ENCODE results near the gene PCDHA1. TPM values are rescaled to one million over a fixed set of nuclear protein-coding genes. Genes with fewer than 3 reads are reported as not detected.

PCDHA1 gene
- 5.3 and 10.1 TPM in 2 replicates for polyA plus RNA-seq

DNA sequence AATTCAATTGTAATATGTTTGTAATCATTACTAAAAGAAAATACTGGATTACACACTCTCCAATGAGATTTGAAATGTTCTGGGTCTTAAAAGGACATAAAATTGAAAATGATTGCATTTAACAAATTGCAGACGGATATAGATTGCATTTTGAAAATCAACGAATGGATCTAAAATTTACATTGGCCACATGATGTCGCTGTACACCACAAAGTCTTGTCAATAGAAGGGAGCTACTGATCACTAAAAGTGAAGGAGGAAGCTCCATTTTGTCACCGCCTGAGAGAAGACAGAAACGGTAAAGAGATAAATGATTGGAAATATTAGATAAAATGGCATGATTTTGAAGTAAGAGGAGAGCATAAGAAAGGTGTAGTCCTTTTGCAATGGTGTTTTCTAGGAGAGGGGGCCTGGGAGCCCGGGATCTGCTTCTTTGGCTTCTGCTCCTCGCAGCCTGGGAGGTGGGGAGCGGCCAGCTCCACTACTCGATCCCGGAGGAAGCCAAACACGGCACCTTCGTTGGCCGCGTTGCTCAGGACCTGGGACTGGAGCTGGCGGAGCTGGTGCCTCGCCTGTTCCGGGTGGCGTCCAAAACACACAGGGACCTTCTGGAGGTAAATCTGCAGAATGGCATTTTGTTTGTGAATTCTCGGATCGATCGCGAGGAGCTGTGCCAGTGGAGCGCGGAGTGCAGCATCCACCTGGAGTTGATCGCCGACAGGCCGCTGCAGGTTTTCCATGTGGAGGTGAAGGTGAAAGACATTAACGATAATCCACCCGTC, at the start of gene PCDHA1:
PCDHA1 (plus strand) TSS at position 236 of the 782 bp plus-strand sequence.

DNA sequence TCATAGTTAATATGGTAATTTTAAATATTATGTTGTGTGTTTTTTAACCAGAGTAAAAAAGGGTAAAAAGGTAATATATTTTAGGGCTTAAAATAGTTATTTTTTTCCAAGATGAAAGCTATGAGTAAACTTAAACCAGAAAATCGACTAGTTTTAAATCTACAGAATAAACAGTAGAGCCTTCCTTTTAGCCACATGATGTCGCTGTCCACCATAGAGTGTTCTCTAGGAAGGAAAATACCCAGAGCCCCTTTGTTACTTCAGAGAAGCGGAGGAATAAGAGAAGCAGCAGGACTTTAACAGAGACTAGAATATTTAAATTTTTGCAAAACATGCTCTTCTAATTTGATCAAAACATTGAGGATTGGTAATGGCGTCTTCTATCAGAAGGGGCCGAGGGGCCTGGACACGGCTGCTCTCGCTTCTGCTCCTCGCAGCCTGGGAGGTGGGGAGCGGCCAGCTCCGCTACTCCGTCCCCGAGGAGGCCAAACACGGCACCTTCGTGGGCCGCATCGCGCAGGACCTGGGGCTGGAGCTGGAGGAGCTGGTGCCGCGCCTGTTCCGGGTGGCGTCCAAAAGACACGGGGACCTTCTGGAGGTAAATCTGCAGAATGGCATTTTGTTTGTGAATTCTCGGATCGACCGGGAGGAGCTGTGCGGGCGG, 8.8 kb downstream of the PCDHA1 start, which contains the start of gene PCDHA2:
PCDHA2 (plus strand) TSS at position 258 of the 664 bp plus-strand sequence.

GRCh38 chr5:140800816-140801493, 15.0 kb downstream of the PCDHA1 start, which contains the start of gene PCDHA3:
TSS of gene PCDHA3 (plus strand) at chr5:140801057.

DNA sequence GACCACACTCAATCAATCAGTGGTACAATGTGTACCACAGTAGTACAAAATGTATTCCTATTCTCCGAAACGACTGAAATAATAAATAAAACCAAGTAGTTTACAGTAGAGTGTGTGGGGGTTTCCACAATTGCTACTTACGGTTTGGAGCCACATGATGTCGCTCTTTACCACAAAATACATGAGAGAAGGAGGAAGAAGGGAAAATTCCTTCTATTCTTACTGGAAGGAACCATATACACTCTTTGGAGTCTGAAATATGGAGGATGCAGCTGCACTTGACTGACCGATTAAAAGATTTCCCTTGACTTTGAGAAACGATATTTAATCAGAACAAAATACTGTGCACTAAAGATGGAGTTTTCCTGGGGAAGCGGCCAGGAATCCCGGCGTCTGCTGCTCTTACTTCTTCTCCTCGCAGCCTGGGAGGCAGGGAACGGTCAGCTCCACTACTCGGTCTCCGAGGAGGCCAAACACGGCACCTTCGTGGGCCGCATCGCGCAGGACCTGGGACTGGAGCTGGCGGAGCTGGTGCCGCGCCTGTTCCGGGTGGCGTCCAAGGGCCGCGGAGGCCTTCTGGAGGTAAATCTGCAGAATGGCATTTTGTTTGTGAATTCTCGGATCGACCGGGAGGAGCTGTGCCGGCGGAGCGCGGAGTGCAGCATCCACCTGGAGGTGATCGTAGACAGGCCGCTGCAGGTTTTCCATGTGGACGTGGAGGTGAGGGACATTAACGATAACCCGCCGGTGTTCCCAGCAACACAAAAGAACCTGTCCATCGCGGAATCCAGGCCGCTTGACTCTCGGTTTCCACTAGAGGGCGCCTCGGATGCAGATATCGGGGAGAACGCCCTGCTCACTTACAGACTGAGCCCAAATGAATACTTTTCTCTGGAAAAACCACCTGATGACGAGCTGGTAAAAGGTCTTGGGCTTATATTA, 21.2 kb downstream of the PCDHA1 start, which contains the start of gene PCDHA4:
PCDHA4 (plus strand) TSS at position 235 of the 942 bp plus-strand sequence.

DNA sequence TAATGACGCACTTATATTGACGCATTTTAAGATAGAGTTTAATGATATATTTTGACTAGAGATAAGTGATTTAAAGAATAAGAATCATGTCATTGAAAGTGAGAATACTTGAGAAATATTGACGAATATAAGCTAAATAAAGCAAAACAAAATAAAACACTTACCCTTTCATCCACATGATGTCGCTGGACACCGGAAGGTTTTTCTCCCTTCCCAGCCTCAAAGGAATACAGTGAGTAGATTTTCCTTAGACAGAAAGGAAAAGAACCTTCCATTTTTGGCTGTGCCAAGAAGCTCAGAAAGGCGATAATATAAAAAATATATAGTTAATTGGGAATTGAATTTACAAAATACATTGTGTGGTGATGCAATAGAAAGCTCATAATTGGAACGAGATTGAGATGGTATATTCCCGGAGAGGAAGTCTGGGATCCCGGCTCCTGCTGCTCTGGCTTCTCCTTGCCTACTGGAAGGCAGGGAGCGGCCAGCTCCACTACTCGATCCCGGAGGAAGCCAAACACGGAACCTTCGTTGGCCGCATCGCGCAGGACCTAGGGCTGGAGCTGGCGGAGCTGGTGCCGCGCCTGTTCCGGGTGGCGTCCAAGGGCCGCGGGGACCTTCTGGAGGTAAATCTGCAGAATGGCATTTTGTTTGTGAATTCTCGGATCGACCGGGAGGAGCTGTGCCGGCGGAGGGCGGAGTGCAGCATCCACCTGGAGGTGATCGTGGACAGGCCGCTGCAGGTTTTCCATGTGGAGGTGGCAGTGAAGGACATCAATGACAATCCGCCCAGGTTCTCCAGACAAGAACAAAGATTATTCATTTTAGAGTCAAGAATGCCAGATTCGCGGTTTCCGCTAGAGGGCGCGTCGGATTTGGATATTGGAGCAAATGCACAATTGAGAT, 35.7 kb downstream of the PCDHA1 start, which contains the start of gene PCDHA5:
PCDHA5 (plus strand) TSS at position 239 of the 906 bp plus-strand sequence.

DNA sequence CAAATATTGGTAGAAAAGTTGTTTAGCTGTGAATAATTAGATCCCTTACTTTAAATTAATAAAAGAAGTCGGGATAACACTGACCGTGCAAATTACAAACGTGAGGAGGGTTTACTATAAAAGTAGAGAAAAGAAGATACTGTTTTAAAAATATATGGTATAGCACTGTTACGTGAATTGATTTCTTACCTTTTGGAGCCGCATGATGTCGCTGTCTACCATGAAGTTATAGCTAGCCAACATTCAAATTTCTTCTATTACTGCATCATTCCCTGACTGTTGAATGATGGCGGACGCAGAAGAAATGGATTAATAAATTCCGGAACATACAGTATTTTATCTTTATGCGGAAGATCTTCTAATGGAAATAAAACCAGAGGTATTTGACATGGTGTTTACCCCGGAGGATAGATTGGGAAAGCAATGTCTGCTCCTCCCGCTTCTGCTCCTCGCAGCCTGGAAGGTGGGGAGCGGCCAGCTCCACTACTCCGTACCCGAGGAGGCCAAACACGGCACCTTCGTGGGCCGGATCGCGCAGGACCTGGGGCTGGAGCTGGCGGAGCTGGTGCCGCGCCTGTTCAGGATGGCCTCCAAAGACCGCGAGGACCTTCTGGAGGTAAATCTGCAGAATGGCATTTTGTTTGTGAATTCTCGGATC, 41.9 kb downstream of the PCDHA1 start, which contains the start of gene PCDHA6:
PCDHA6 (plus strand) TSS at position 257 of the 658 bp plus-strand sequence; CDS start at position 389, 132 bp downstream.

GRCh38 chr5:140833993-140834392, 48.1 kb downstream of the PCDHA1 start, which contains the start of gene PCDHA7:
TSS of gene PCDHA7 (plus strand) at chr5:140834269. CDS start at chr5:140834384, 115 bp downstream.

DNA sequence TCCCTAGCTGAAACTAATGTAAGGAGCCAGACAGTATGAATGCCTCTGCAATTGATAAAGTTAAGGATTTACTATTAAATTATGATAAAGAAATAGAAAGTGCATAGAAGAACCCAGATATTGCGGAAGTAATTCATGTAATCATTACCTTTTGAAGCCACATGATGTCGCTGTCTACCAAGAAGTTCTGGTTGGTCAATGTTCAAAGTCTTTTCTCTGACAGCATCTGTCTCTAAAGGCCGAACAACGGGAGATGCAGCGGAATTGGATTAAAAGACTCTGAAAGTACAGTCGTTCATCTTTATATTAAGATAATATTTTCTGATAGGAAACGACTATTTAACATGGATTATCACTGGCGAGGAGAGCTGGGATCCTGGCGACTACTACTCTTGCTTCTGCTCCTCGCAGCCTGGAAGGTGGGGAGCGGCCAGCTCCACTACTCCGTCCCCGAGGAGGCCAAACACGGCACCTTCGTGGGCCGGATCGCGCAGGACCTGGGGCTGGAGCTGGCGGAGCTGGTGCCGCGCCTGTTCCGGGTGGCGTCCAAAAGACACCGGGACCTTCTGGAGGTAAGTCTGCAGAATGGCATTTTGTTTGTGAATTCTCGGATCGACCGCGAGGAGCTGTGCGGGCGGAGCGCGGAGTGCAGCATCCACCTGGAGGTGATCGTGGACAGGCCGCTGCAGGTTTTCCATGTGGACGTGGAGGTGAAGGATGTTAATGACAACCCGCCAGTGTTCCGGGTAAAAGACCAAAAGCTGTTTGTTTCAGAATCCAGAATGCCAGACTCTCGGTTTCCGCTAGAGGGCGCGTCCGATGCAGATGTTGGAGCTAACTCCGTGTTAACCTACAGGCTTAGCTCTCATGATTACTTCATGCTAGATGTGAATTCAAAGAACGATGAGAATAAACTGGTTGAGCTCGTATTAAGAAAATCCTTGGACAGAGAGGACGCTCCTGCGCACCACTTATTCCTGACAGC, 55.3 kb downstream of the PCDHA1 start, which contains the start of gene PCDHA8:
PCDHA8 (plus strand) TSS at position 210 of the 985 bp plus-strand sequence; CDS start at position 345, 135 bp downstream.

DNA sequence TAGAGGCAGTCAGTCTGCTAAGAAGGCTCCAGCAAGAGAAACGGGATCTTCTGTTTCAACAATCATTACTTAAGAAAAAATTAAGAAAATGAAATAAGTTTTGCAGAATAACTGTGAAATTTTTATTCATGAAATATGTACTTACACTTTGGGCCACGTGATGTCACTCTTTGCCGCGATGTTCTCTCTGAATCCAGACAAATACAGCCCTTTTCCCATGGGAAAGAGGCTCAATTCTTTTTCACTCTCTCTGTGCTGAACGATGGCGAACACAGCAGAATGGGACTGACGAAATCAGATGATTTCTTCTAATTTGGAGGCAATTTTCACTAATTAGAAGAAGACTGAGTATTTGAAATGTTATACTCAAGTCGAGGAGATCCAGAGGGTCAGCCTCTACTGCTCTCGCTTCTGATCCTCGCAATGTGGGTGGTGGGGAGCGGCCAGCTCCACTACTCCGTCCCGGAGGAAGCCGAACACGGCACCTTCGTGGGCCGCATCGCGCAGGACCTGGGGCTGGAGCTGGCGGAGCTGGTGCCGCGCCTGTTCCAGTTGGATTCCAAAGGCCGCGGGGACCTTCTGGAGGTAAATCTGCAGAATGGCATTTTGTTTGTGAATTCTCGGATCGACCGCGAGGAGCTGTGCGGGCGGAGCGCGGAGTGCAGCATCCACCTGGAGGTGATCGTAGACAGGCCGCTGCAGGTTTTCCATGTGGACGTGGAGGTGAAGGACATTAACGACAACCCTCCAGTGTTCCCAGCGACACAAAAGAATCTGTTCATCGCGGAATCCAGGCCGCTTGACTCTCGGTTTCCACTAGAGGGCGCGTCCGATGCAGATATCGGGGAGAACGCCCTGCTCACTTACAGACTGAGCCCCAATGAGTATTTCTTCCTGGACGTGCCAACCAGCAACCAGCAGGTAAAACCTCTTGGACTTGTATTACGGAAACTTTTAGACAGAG, 62.5 kb downstream of the PCDHA1 start, which contains the start of gene PCDHA9:
PCDHA9 (plus strand) TSS at position 244 of the 964 bp plus-strand sequence; CDS start at position 358, 114 bp downstream.

GRCh38 chr5:140855772-140856674, 70.1 kb downstream of the PCDHA1 start, which contains the start of gene PCDHA10:
TSS of gene PCDHA10 (plus strand) at chr5:140855897. CDS start at chr5:140856049, 152 bp downstream.

DNA sequence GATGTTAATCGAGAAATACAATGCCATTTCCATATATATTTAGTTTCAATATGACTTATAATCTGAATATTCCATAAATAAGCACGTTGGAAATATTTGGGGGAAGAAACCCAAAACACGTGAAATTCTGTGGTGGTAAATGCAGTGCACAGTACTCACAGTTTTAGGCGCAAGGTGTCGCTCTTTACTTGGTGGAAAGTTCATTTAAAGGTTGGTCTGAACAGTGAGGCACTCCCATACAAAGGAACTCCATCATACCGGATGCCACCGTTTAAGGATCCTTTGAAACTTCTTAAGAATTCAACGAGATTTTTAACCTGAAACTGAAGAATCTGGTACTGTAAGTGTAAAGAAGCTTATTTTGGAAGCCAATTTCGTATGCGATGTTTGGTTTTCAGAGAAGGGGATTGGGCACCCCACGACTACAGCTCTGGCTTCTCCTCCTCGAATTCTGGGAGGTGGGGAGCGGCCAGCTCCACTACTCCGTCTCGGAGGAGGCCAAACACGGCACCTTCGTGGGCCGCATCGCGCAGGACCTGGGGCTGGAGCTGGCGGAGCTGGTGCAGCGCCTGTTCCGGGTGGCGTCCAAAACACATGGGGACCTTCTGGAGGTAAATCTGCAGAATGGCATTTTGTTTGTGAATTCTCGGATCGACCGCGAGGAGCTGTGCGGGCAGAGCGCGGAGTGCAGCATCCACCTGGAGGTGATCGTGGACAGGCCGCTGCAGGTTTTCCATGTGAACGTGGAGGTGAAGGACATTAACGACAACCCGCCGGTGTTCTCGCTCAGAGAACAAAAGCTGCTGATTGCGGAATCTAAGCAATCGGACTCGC, 83.0 kb downstream of the PCDHA1 start, which contains the start of gene PCDHA11:
PCDHA11 (plus strand) TSS at position 237 of the 834 bp plus-strand sequence; CDS start at position 384, 147 bp downstream.

GRCh38 chr5:140875085-140876065, 89.4 kb downstream of the PCDHA1 start, which contains the start of gene PCDHA12:
TSS of gene PCDHA12 (plus strand) at chr5:140875308. CDS start at chr5:140875473, 165 bp downstream.

DNA sequence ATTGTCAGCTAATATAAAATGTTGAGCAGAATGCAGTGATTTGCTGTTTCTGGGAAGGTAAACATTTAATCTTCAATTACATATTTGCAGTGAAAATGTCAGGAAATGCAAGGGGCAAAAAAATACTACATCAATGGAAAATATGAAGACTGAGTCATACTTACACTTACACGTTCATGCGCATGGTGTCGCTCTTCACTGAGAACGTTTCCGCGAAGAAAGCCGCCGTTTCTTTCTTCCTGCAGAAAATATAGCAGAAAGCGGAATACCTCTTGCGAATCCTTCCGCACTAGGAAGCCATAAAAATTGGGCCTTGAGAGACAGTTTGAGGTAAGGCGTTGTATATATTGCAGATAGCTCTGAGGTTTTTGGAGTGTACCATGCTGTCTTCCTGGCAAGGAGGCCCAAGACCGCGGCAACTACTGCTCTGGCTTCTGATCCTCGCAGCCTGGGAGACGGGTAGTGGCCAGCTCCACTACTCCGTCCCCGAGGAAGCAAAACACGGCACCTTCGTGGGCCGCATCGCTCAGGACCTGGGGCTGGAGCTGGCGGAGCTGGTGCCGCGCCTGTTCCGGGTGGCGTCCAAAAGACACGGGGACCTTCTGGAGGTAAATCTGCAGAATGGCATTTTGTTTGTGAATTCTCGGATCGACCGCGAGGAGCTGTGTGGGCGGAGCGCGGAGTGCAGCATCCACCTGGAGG, 96.1 kb downstream of the PCDHA1 start, which contains the start of gene PCDHA13:
PCDHA13 (plus strand) TSS at position 236 of the 702 bp plus-strand sequence; CDS start at position 381, 145 bp downstream.

Measured in Purkinje cell (primary cell).